SU-DHL-6 (cell line): ENCODE data around the gene ATF6.

Experiments
- H2AFZ ChIP-seq: fragments of 200-600 bp; sonication (generic); 2 replicates; pipeline ENCODE4 v1.6.1; 2014; ENCODE audit warnings: low read depth, mild to moderate bottlenecking, moderate library complexity, mixed read lengths, antibody characterized with exemption, low read length; ENCODE audit not compliant: severe bottlenecking
- H3F3A ChIP-seq: fragments of 200-600 bp; shearing (Covaris generic); 2 replicates; pipeline ENCODE4 v1.6.0; 2016; ENCODE audit warnings: antibody characterized with exemption, mild to moderate bottlenecking; ENCODE audit not compliant: insufficient read depth
- H3K27ac ChIP-seq: fragments of 200-600 bp; sonication (generic); 2 replicates; pipeline ENCODE4 v1.5.1; 2016; ENCODE audit warnings: low read depth, mild to moderate bottlenecking, low read length, moderate library complexity, mixed read lengths
- H3K27me3 ChIP-seq: fragments of 200-600 bp; sonication (generic), shearing (Covaris generic); 2 replicates; pipeline ENCODE4 v1.6.0; 2014; ENCODE audit warnings: mild to moderate bottlenecking, low read length
- H3K36me3 ChIP-seq: fragments of 200-600 bp; sonication (generic); 2 replicates; pipeline ENCODE4 v1.6.1; 2014; ENCODE audit warnings: mild to moderate bottlenecking, low read length, mixed read lengths
- H3K4me2 ChIP-seq: fragments of 300-600, 200-600 bp; shearing (Covaris generic), sonication (generic); 2 replicates; pipeline ENCODE4 v1.6.0; 2014; ENCODE audit warnings: low read length, low read depth, mild to moderate bottlenecking; ENCODE audit not compliant: poor library complexity, severe bottlenecking
- H3K4me3 ChIP-seq: fragments of 200-600 bp; sonication (generic); 2 replicates; pipeline ENCODE4 v1.5.1; 2014; ENCODE audit warnings: antibody characterized with exemption, low read length, mild to moderate bottlenecking, mixed read lengths; ENCODE audit not compliant: insufficient read depth, poor library complexity, severe bottlenecking
- H3K79me2 ChIP-seq: fragments of 200-600 bp; sonication (generic); 2 replicates; pipeline ENCODE4 v1.6.1; 2014; ENCODE audit warnings: mild to moderate bottlenecking, low read length, moderate library complexity; ENCODE audit not compliant: insufficient read depth
- H3K9ac ChIP-seq: fragments of 200-600 bp; sonication (generic); 2 replicates; pipeline ENCODE4 v1.7.0; 2014; ENCODE audit warnings: mild to moderate bottlenecking, low read length
- H3K9me2 ChIP-seq: fragments of 200-600 bp; sonication (generic); replicated peaks from 2 replicates; pipeline ENCODE4 v1.6.1; 2014; ENCODE audit warnings: low read length; ENCODE audit not compliant: insufficient read depth
- H3K9me3 ChIP-seq: fragments of 200-600 bp; sonication (generic); 2 replicates; pipeline ENCODE4 v1.6.1; 2014; ENCODE audit warnings: low read length, mixed read lengths; ENCODE audit not compliant: insufficient read depth
- H4K20me1 ChIP-seq: fragments of 200-600 bp; sonication (generic); 2 replicates; pipeline ENCODE4 v1.6.1; 2014; ENCODE audit warnings: low read depth, mild to moderate bottlenecking, antibody characterized with exemption, low read length, moderate library complexity, mixed read lengths
- EZH2phosphoT487 ChIP-seq: fragments of 200-600 bp; sonication (generic), shearing (Covaris generic); conservative IDR thresholded peaks from 2 replicates; pipeline ENCODE4 v1.6.1; 2018; ENCODE audit warnings: mild to moderate bottlenecking, antibody characterized with exemption, low read length, moderate library complexity, mixed read lengths
- TF ChIP-seq, protein P1 (sequence below): fragments of 200-600 bp; sonication (generic); IDR thresholded peaks from one replicate; pipeline ENCODE4 v1.5.1; 2017; ENCODE audit warnings: antibody characterized with exemption, mild to moderate bottlenecking, low read length, moderate library complexity; ENCODE audit not compliant: insufficient read depth, poor library complexity, severe bottlenecking

The ATF6 gene

DNA sequence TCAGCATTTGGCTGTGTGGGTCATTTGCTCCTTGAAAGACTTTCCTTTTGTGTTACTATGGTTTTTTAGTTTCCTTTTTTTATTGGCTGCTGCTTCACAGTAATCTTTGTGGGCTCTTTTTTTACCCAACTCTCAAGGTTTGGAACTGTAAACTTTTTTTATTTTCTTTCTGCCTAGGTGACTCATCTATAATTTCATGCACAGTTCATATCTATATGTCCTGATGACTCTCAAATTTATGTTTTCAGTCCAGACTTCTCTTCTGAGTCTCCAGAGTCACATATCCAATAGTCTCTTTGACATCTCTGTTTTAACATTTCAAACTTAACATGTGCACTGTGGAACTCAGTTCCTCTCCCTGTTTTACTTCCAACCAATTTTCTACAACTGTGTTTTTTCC lies 83.4 kb downstream of the ATF6 start:
- Histone ChIP-seq H3K4me2 (no peak overlapping the region), H3K9me2 (no peaks in the 10 kb centered on the region), H3K36me3 (peaks cover 26% of the 10 kb centered on the region), H2AFZ (no peak overlapping the region), H3F3A (no peaks in the 10 kb centered on the region), H3K9me3 (no peaks in the 10 kb centered on the region), H3K9ac (no peak overlapping the region), H3K79me2 (no peaks in the 10 kb centered on the region), H3K27ac (no peak overlapping the region), H4K20me1 (no peaks in the 10 kb centered on the region), H3K27me3 (no peaks in the 10 kb centered on the region), H3K4me3 (no peak overlapping the region)
- no peak for TF ChIP-seq EZH2phosphoT487
- TF ChIP-seq, protein P1, sequence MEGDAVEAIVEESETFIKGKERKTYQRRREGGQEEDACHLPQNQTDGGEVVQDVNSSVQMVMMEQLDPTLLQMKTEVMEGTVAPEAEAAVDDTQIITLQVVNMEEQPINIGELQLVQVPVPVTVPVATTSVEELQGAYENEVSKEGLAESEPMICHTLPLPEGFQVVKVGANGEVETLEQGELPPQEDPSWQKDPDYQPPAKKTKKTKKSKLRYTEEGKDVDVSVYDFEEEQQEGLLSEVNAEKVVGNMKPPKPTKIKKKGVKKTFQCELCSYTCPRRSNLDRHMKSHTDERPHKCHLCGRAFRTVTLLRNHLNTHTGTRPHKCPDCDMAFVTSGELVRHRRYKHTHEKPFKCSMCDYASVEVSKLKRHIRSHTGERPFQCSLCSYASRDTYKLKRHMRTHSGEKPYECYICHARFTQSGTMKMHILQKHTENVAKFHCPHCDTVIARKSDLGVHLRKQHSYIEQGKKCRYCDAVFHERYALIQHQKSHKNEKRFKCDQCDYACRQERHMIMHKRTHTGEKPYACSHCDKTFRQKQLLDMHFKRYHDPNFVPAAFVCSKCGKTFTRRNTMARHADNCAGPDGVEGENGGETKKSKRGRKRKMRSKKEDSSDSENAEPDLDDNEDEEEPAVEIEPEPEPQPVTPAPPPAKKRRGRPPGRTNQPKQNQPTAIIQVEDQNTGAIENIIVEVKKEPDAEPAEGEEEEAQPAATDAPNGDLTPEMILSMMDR, result no peak

DNA sequence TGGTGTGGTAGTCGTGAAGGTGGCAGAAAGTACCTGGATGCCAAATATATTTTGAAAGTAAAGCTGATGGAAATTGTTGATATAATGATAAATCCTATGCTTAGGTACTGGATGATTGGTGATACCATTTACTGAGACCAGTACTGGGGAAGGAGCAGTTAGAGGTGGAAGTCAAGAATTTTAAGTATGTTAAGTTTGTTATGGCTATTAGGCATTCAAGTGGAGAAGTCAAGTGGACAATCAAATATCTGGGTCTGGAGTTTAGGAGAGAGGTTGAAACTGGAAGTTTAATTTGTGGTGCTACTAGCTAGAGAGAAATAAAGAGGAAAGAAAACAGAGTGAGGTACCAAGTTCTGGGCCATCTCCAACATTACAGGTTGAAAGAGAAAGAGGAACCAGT lies 89.1 kb downstream of the ATF6 start:
- H3K4me2 ChIP-seq, result no peak overlapping the region
- H3K27ac ChIP-seq, result no peak overlapping the region
- no peaks in the 10 kb centered on the region for H3K9me2 ChIP-seq
- H3K4me3 ChIP-seq, result no peak overlapping the region
- H4K20me1 ChIP-seq, result no peaks in the 10 kb centered on the region
- no peak overlapping the region for H3K9ac ChIP-seq
- peaks cover 23% of the 10 kb centered on the region; the same call in 1 of the 2 replicates for H3K36me3 ChIP-seq
- H3K9me3 ChIP-seq, result no peaks in the 10 kb centered on the region
- H3F3A ChIP-seq, result no peaks in the 10 kb centered on the region
- no peaks in the 10 kb centered on the region for H3K79me2 ChIP-seq
- no peak overlapping the region for H2AFZ ChIP-seq
- H3K27me3 ChIP-seq, result no peaks in the 10 kb centered on the region
- TF ChIP-seq, protein P1, result no peak
- TF ChIP-seq EZH2phosphoT487, result no peak

DNA sequence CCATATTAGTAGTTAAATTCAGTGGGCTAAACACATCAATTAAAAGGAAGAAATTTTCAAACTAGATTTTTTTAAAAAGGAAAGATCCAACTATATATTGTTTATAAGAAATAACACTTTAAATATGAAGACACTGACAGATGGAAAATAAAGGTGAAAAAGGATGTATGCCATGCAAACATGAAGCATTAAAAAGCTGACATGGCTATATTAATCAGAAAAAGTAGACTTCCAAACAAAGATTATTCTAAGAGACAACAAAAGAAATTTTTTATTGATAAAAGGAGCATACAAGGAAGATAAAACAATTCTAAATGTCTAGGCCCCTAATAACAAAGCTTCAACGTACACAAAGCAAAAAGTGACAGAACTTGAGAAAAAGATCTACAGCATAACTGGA lies 92.2 kb downstream of the ATF6 start:
- Histone ChIP-seq H3K36me3 (peaks cover 14% of the 10 kb centered on the region; the same call in 1 of the 2 replicates), H3K27ac (no peak overlapping the region), H2AFZ (no peak overlapping the region), H3F3A (no peaks in the 10 kb centered on the region), H3K79me2 (no peaks in the 10 kb centered on the region), H3K9me2 (no peaks in the 10 kb centered on the region), H4K20me1 (no peaks in the 10 kb centered on the region), H3K9ac (no peak overlapping the region), H3K27me3 (no peaks in the 10 kb centered on the region), H3K9me3 (no peaks in the 10 kb centered on the region), H3K4me2 (no peak overlapping the region), H3K4me3 (no peak overlapping the region)
- TF ChIP-seq, protein P1, result no peak
- TF ChIP-seq EZH2phosphoT487, result no peak

DNA sequence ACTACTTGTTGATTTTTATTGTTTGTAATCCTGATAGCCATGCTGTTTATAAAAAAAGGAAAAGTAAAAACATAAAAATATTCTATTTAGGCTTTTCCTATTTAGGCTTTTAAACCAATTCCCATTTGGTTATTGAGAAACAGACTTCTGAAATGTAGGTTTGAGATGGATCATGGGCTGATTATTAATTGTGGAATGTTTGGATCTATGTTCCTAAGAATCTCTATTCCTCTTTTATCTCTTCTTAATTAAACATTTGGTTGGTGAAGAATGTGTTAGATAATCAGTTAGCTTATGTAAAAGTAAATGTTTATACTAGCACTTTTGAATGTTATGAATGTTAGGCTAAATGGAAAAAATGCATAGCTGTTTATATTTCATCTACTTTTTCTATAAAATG lies 97.4 kb downstream of the ATF6 start:
- Histone ChIP-seq H3K9ac (no peak overlapping the region), H3F3A (no peaks in the 10 kb centered on the region), H4K20me1 (no peaks in the 10 kb centered on the region), H3K36me3 (peaks cover 10% of the 10 kb centered on the region; the same call in 1 of the 2 replicates), H3K4me3 (no peak overlapping the region), H3K9me3 (no peaks in the 10 kb centered on the region), H3K79me2 (no peaks in the 10 kb centered on the region), H3K4me2 (no peak overlapping the region), H3K27ac (no peak overlapping the region), H3K9me2 (no peaks in the 10 kb centered on the region), H3K27me3 (no peaks in the 10 kb centered on the region), H2AFZ (no peak overlapping the region)
- no peak for TF ChIP-seq EZH2phosphoT487
- TF ChIP-seq, protein P1, result no peak
